HepG2 (cell line): ENCODE data around the gene MAP2K2. TPM values are rescaled to one million over a fixed set of nuclear protein-coding genes. Genes with fewer than 3 reads are reported as not detected.

Experiments used
- ATF2 ChIP-seq: sonication (generic); formaldehyde crosslinking; IDR thresholded peaks from 2 replicates; pipeline ENCODE4 v1.4.0; 2020; ENCODE audit warnings: missing genetic modification reagents
- FOXC1 ChIP-seq: sonication (generic); formaldehyde crosslinking; IDR thresholded peaks from 2 replicates; pipeline ENCODE4 v1.8.0; 2022; ENCODE audit warnings: mild to moderate bottlenecking, missing genetic modification reagents, borderline replicate concordance
- HNRNPLL ChIP-seq: fragments of 200-400 bp; formaldehyde crosslinking; IDR thresholded peaks from 2 replicates; pipeline ENCODE4 v1.6.1; 2017; ENCODE audit warnings: mild to moderate bottlenecking, low read depth, low read length; ENCODE audit not compliant: poor library complexity, severe bottlenecking
- KDM2A ChIP-seq: sonication (generic); formaldehyde crosslinking; IDR thresholded peaks from 2 replicates; pipeline ENCODE4 v1.4.0; 2020; ENCODE audit warnings: low read depth, missing genetic modification reagents, borderline replicate concordance
- MED1 ChIP-seq: sonication (generic); formaldehyde crosslinking; IDR thresholded peaks from 2 replicates; pipeline ENCODE4 v1.4.0; 2020; ENCODE audit warnings: missing genetic modification reagents
- NR2F6 ChIP-seq, 2 experiments: IDR thresholded peaks; 2 replicates each; pipeline ENCODE4 v1.6.1; 2016; ENCODE audit warnings: antibody characterized with exemption in 1 of 2, mild to moderate bottlenecking in 1 of 2
- POGK ChIP-seq: sonication (generic); formaldehyde crosslinking; conservative IDR thresholded peaks from 2 replicates; pipeline ENCODE4 v1.8.0; 2022; ENCODE audit warnings: mild to moderate bottlenecking, moderate library complexity, missing genetic modification reagents
- POLR2AphosphoS2 ChIP-seq: IDR thresholded peaks from 2 replicates; pipeline ENCODE4 v1.6.1; 2011; ENCODE audit warnings: low read depth, low read length, improper control_type of control experiment
- SNAI1 ChIP-seq: sonication (generic); formaldehyde crosslinking; IDR thresholded peaks from 2 replicates; pipeline ENCODE4 v1.5.0; 2020; ENCODE audit warnings: mild to moderate bottlenecking, missing genetic modification reagents, borderline replicate concordance
- SP140L ChIP-seq: sonication (generic); formaldehyde crosslinking; IDR thresholded peaks from 2 replicates; pipeline ENCODE4 v1.4.0; 2020; ENCODE audit warnings: missing genetic modification reagents, borderline replicate concordance
- SP4 ChIP-seq: sonication (generic); formaldehyde crosslinking; IDR thresholded peaks from 2 replicates; pipeline ENCODE4 v1.8.1; 2023; ENCODE audit warnings: mild to moderate bottlenecking, missing genetic modification reagents
- TEAD3 ChIP-seq: optimal IDR thresholded peaks from 2 replicates; pipeline ENCODE3; 2016; ENCODE audit warnings: borderline replicate concordance
- THAP11 ChIP-seq: IDR thresholded peaks from 2 replicates; pipeline ENCODE4 v1.6.1; 2016; ENCODE audit warnings: missing biosample characterization, missing genetic modification reagents
- ZFP91 ChIP-seq: sonication (generic); formaldehyde crosslinking; IDR thresholded peaks from 2 replicates; pipeline ENCODE4 v1.9.0; 2022; ENCODE audit warnings: missing genetic modification reagents, mild to moderate bottlenecking, borderline replicate concordance
- ZNF281 ChIP-seq: sonication (generic); formaldehyde crosslinking; IDR thresholded peaks from 2 replicates; pipeline ENCODE4 v1.4.0; 2020; ENCODE audit warnings: missing genetic modification reagents, borderline replicate concordance
- ZNF556 ChIP-seq: sonication (generic); formaldehyde crosslinking; IDR thresholded peaks from 2 replicates; pipeline ENCODE4 v1.4.0; 2020; ENCODE audit warnings: mild to moderate bottlenecking, missing genetic modification reagents, borderline replicate concordance
- ZNF558 ChIP-seq: sonication (generic); formaldehyde crosslinking; IDR thresholded peaks from 2 replicates; pipeline ENCODE4 v1.9.0; 2022; ENCODE audit warnings: mild to moderate bottlenecking, missing genetic modification reagents, borderline replicate concordance
- ZSCAN20 ChIP-seq: sonication (generic); formaldehyde crosslinking; IDR thresholded peaks from 2 replicates; pipeline ENCODE4 v1.4.0; 2020; ENCODE audit warnings: missing genetic modification reagents, mild to moderate bottlenecking, borderline replicate concordance
- polyA plus RNA-seq, 8 experiments: library from polyadenylated mRNA; depleted of rRNA in 3 of 8; stranded (reverse) in 7 of 8; unstranded in 1 of 8; fragments of >200 nt; fragmentation: Illumina TruSeq in 4 of 8; extraction: Trizol in 4 of 8; gene quantifications; 2 replicates each; pipeline versions ENCODE4 v1.2.1 to v1.2.3, GENCODE V29; 2011 to 2016; ENCODE audit warnings: low read depth in 4 of 8, missing spikeins in 1 of 8, mixed read lengths in 1 of 8; ENCODE audit not compliant: insufficient read depth in 1 of 8
- total RNA-seq, 5 experiments: library from RNA; depleted of rRNA; stranded (reverse); fragments of >200 nt; fragmentation: Illumina TruSeq; extraction: Trizol; gene quantifications; 2 replicates each; pipeline ENCODE4 v1.2.3, GENCODE V29; 2016; ENCODE audit warnings: low read depth in 1 of 5

MAP2K2 gene
- total and polyA plus RNA-seq, 2 of the 13 experiments (the other 11 are each of a cell fraction or from before 2014, with no cell fraction given): 70.3 to 80.9 TPM

GRCh38 chr19:4061178-4061682, 62.7 kb downstream of the MAP2K2 start (continued):
- TF ChIP-seq SP140L (no peak), KDM2A (CRISPR knock-in tag) (peak; percentile 69), ZFP91 (CRISPR knock-in tag) (no peak; the same call in 1 of the 2 replicates), FOXC1 (CRISPR knock-in tag) (0 out of 2 replicates have a peak, but pooled peaks have one; percentile 7), SNAI1 (no peak), ZSCAN20 (CRISPR knock-in tag) (no peak), POGK (CRISPR knock-in tag) (peak; percentile 47), ZNF556 (CRISPR knock-in tag) (no peak), SP4 (CRISPR knock-in tag) (peak; percentile 29; the same call in 1 of the 2 replicates), NR2F6 (IDR thresholded peaks at IDR 0.05) (no peak), NR2F6 (CRISPR knock-in tag; IDR thresholded peaks at IDR 0.05) (peak; percentile 30; the same call in 1 of the 2 replicates), POLR2AphosphoS2 (no peak), ATF2 (no peak), THAP11 (peak; percentile 17; the same call in 1 of the 2 replicates), TEAD3 (peak; percentile 15), MED1 (peak; percentile 38; the same call in 1 of the 2 replicates), ZNF281 (CRISPR knock-in tag) (peak; percentile 30; the same call in 1 of the 2 replicates), HNRNPLL (peak; percentile 7), ZNF558 (CRISPR knock-in tag) (0 out of 2 replicates have a peak, but pooled peaks have one; percentile 66)
